ENCODE results near the gene SWAP70.

SWAP70 gene

GRCh38 chr11:9642894-9643293 is 21.0 kb upstream of the SWAP70 start:
- Histone ChIP-seq H3K36me3 (ENCODE audit: insufficient read depth) (no peaks in the 10 kb centered on the region), H3K27ac (no peak overlapping the region), H3K4me2 (no peak overlapping the region), H2AFZ (ENCODE audit: low read depth) (no peak overlapping the region), H3K79me2 (ENCODE audit: insufficient read depth, low read depth) (no peaks in the 10 kb centered on the region), H4K20me1 (ENCODE audit: insufficient read depth) (no peaks in the 10 kb centered on the region), H3K9ac (no peak overlapping the region), H3K27me3 (ENCODE audit: insufficient read depth, low read depth) (no peaks in the 10 kb centered on the region), H3K4me3 (IDR thresholded peaks at IDR 0.05; ENCODE audit: insufficient read depth, low read depth, low read length) (no peak overlapping the region), H3K4me1 (ENCODE audit: low read depth, poor library complexity, severe bottlenecking) (no peaks in the 10 kb centered on the region)
- no peak for TF ChIP-seq CTCF (conservative IDR thresholded peaks at IDR 0.05; ENCODE audit: low read depth, low read length)

DNA sequence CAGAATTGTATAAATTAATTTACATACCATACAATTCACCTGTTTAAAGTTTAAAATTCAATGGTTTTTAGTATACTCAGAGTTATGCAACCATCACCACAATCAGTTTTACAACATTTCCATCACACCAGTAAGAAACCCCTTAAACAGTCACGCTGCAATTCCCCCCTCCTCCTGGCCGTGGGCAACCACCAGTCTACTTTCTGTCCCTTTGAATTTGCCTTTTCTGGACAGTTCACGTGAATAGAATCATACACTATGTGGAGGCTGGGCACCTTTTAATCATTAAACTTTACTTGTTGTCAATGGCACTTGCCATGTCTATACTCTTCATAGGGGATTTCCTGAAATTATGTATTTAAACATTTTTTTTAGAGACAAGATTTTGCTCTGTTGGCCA is 20.1 kb upstream of the SWAP70 start:
- no peak overlapping the region for H3K4me2 ChIP-seq
- TF ChIP-seq CTCF (conservative IDR thresholded peaks at IDR 0.05; ENCODE audit: low read depth, low read length), result no peak
- H3K36me3 ChIP-seq (ENCODE audit: insufficient read depth), result no peaks in the 10 kb centered on the region
- no peak overlapping the region for H3K4me3 ChIP-seq (IDR thresholded peaks at IDR 0.05; ENCODE audit: insufficient read depth, low read depth, low read length)
- no peaks in the 10 kb centered on the region for H3K27me3 ChIP-seq (ENCODE audit: insufficient read depth, low read depth)
- no peaks in the 10 kb centered on the region for H3K4me1 ChIP-seq (ENCODE audit: low read depth, poor library complexity, severe bottlenecking)
- no peaks in the 10 kb centered on the region for H3K79me2 ChIP-seq (ENCODE audit: insufficient read depth, low read depth)
- H2AFZ ChIP-seq (ENCODE audit: low read depth), result no peak overlapping the region
- no peaks in the 10 kb centered on the region for H4K20me1 ChIP-seq (ENCODE audit: insufficient read depth)
- no peak overlapping the region for H3K9ac ChIP-seq
- H3K27ac ChIP-seq, result no peak overlapping the region

- no peak for TF ChIP-seq CTCF (conservative IDR thresholded peaks at IDR 0.05; ENCODE audit: low read depth, low read length)
- H3K4me2 ChIP-seq, result no peak overlapping the region
- H3K36me3 ChIP-seq (ENCODE audit: insufficient read depth), result no peaks in the 10 kb centered on the region
- no peak overlapping the region for H3K9ac ChIP-seq
- no peaks in the 10 kb centered on the region for H3K27me3 ChIP-seq (ENCODE audit: insufficient read depth, low read depth)
- H3K27ac ChIP-seq, result no peak overlapping the region
- no peaks in the 10 kb centered on the region for H4K20me1 ChIP-seq (ENCODE audit: insufficient read depth)
- H3K4me1 ChIP-seq (ENCODE audit: low read depth, poor library complexity, severe bottlenecking), result no peaks in the 10 kb centered on the region
- no peak overlapping the region for H2AFZ ChIP-seq (ENCODE audit: low read depth)
- no peak overlapping the region for H3K4me3 ChIP-seq (IDR thresholded peaks at IDR 0.05; ENCODE audit: insufficient read depth, low read depth, low read length)
- no peaks in the 10 kb centered on the region for H3K79me2 ChIP-seq (ENCODE audit: insufficient read depth, low read depth)
Measured at GRCh38 chr11:9645881-9646280, 18.0 kb upstream of the SWAP70 start.

- no peak overlapping the region for H3K4me2 ChIP-seq
- H3K79me2 ChIP-seq (ENCODE audit: insufficient read depth, low read depth), result no peaks in the 10 kb centered on the region
- H3K27ac ChIP-seq, result no peak overlapping the region
- no peak overlapping the region for H3K4me3 ChIP-seq (IDR thresholded peaks at IDR 0.05; ENCODE audit: insufficient read depth, low read depth, low read length)
- H4K20me1 ChIP-seq (ENCODE audit: insufficient read depth), result no peaks in the 10 kb centered on the region
- H2AFZ ChIP-seq (ENCODE audit: low read depth), result no peak overlapping the region
- TF ChIP-seq CTCF (conservative IDR thresholded peaks at IDR 0.05; ENCODE audit: low read depth, low read length), result no peak
- no peak overlapping the region for H3K9ac ChIP-seq
- H3K4me1 ChIP-seq (ENCODE audit: low read depth, poor library complexity, severe bottlenecking), result no peaks in the 10 kb centered on the region
- no peaks in the 10 kb centered on the region for H3K27me3 ChIP-seq (ENCODE audit: insufficient read depth, low read depth)
- no peaks in the 10 kb centered on the region for H3K36me3 ChIP-seq (ENCODE audit: insufficient read depth)
Measured at GRCh38 chr11:9646324-9646723, 17.6 kb upstream of the SWAP70 start.

DNA sequence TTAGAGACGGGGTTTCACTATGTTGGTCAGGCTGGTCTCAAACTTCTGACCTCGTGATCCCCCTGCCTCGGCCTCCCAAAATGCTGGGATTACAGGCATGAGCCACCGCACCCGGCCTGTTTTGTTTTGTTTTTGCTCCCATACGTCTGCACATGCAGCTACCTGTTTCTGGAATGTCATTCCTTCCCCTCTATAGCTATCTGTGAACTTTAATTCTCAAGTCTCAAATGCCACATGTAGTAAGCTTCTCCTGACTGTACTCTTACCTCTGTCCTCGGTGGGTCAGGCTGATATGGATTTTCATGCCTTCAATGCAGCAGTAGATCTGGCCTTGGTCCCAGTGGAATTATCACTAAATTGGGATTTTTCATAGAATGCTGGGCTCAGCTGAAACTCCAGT is 12.4 kb upstream of the SWAP70 start:
- Histone ChIP-seq H3K4me1 (ENCODE audit: low read depth, poor library complexity, severe bottlenecking) (no peaks in the 10 kb centered on the region), H3K36me3 (ENCODE audit: insufficient read depth) (no peaks in the 10 kb centered on the region), H3K4me3 (IDR thresholded peaks at IDR 0.05; ENCODE audit: insufficient read depth, low read depth, low read length) (no peak overlapping the region), H3K27me3 (ENCODE audit: insufficient read depth, low read depth) (no peaks in the 10 kb centered on the region), H4K20me1 (ENCODE audit: insufficient read depth) (no peaks in the 10 kb centered on the region), H3K4me2 (no peak overlapping the region), H3K9ac (no peak overlapping the region), H3K79me2 (ENCODE audit: insufficient read depth, low read depth) (no peaks in the 10 kb centered on the region), H2AFZ (ENCODE audit: low read depth) (no peak overlapping the region), H3K27ac (no peak overlapping the region)
- TF ChIP-seq CTCF (conservative IDR thresholded peaks at IDR 0.05; ENCODE audit: low read depth, low read length), result no peak

Data from KMS-11 (cell line).